Activated naive CD4-positive, alpha-beta T cell treated with anti-CD3 and anti-CD28 coated beads for 36 hours (primary cell): ENCODE data around the gene ZSCAN25. TPM values are rescaled to one million over a fixed set of nuclear protein-coding genes. Genes with fewer than 3 reads are reported as not detected.
A peak's percentile ranks its signal among the peaks of the same experiment; 100 is the strongest.
"Not testable (repeated sequence)": the region's sequence is repeated elsewhere in the genome, so short reads cannot be mapped to it uniquely, and the experiment has no call there.

Source experiments
- CTCF ChIA-PET: fragments of 350-600 bp; sonication (Branson Sonifier 250); formaldehyde crosslinking; loops from one replicate; lab custom pipeline; 2021; ENCODE audit warnings: antibody characterized with exemption; lab: Charles Lee
- DNase-seq: peaks from one replicate; pipeline ENCODE4 v3.0.0-alpha.2; 2020
- H3K27ac Mint-ChIP-seq: one replicate; pipeline ENCODE4 v1.8.0; 2021; ENCODE audit warnings: mild to moderate bottlenecking, mixed read lengths
- H3K27me3 Mint-ChIP-seq: one replicate; pipeline ENCODE4 v1.8.0; 2021; ENCODE audit warnings: low read depth, mixed read lengths
- H3K36me3 Mint-ChIP-seq: one replicate; pipeline ENCODE4 v1.8.0; 2021; ENCODE audit warnings: low read depth, mixed read lengths
- H3K4me1 Mint-ChIP-seq: one replicate; pipeline ENCODE4 v1.8.0; 2021; ENCODE audit warnings: low read depth, mixed read lengths
- H3K4me3 Mint-ChIP-seq: one replicate; pipeline ENCODE4 v1.8.0; 2021; ENCODE audit warnings: mild to moderate bottlenecking, moderate library complexity, mixed read lengths
- H3K9me3 Mint-ChIP-seq: one replicate; pipeline ENCODE4 v1.8.0; 2021; ENCODE audit warnings: mixed read lengths
- intact Hi-C: fragments of 100-400 bp; cut with micrococcal nuclease; formaldehyde crosslinking; loops from one replicate; pipeline ENCODE4 v1.15.1; 2023
- total RNA-seq, 2 experiments: library from RNA; stranded (reverse); gene quantifications; one replicate each; pipeline ENCODE4 v1.2.3, GENCODE V29; 2021

ZSCAN25 gene
- 10 to 100 TPM; 20.7 to 22.3 TPM for total RNA-seq

- DNase-seq, result peak; percentile 91
- Mint-ChIP-seq H3K27ac (peak within 1 kb of the TSS; percentile 92), H3K4me3 (peak within 1 kb of the TSS; percentile 95), H3K36me3 (peaks cover 30% of the 10 kb centered on the region), H3K27me3 (no peaks in the 10 kb centered on the region), H3K9me3 (no peaks in the 10 kb centered on the region), H3K4me1 (peaks cover 35% of the 10 kb centered on the region)
- intact Hi-C loops, result loop anchor here (1.0 to 2.0 kb wide), 4 partner anchors 8 to 144 kb away; partner anchors contain the start of genes ZNF394 and ZNF789
- CTCF ChIA-PET, result interaction anchor here (0.7 to 2.4 kb wide), 9 partner anchors 13 to 300 kb away, joined by 3 to 8 read pairs (median 3); no protein-coding TSS in a partner anchor
Observed at GRCh38 chr7:99616359-99617191, at the start of gene ZSCAN25. Gene ZSCAN25, plus strand, starts transcription at chr7:99616946. Its CDS starts 2,661 bp downstream, at chr7:99619607.

GRCh38 chr7:99568770-99569169, 48.0 kb upstream of the ZSCAN25 start:
- DNase-seq, CTCF ChIA-PET: not testable (repeated sequence)

GRCh38 chr7:99571768-99572167, 45.0 kb upstream of the ZSCAN25 start:
- Mint-ChIP-seq H3K27me3 (no peaks in the 10 kb centered on the region), H3K4me3 (no peak overlapping the region), H3K9me3 (no peaks in the 10 kb centered on the region), H3K4me1 (peaks cover 3% of the 10 kb centered on the region), H3K36me3 (peaks cover 38% of the 10 kb centered on the region), H3K27ac (no peak overlapping the region)
- no peak for DNase-seq
- intact Hi-C loops, result no loop called here
- CTCF ChIA-PET, result interaction anchor here (0.6 to 1.8 kb wide), 3 partner anchors 9 to 640 kb away, joined by 3 to 6 read pairs (median 3); no protein-coding TSS in a partner anchor

More at GRCh38 chr7:99568770-99569169, 48.0 kb upstream of the ZSCAN25 start:
- H3K27ac Mint-ChIP-seq, H3K27me3 Mint-ChIP-seq, H3K4me3 Mint-ChIP-seq, H3K9me3 Mint-ChIP-seq, intact Hi-C loops: not testable (repeated sequence)
- peaks cover 50% of the 10 kb centered on the region for H3K36me3 Mint-ChIP-seq
- peaks cover 12% of the 10 kb centered on the region for H3K4me1 Mint-ChIP-seq

DNA sequence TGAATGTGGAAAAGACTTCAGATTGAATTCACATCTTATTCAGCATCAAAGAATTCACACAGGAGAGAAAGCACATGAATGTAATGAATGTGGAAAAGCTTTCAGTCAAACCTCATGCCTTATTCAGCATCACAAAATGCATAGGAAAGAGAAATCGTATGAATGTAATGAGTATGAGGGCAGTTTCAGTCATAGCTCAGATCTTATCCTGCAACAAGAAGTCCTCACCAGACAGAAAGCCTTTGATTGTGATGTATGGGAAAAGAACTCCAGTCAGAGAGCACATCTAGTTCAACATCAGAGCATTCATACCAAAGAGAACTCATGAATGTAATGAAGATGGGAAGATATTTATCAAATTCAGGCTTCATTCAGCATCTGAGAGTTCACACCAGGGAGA, 43.5 kb upstream of the ZSCAN25 start:
- CTCF ChIA-PET, result interaction anchor here (0.7 kb wide), 1 partner anchor 42 kb away, joined by 3 read pairs; no protein-coding TSS in a partner anchor
- H3K4me3 Mint-ChIP-seq, result no peak overlapping the region
- H3K27ac Mint-ChIP-seq, result no peak overlapping the region
- H3K36me3 Mint-ChIP-seq, result peaks cover 36% of the 10 kb centered on the region
- peaks cover 3% of the 10 kb centered on the region for H3K4me1 Mint-ChIP-seq
- no peak for DNase-seq
- H3K9me3 Mint-ChIP-seq, result no peaks in the 10 kb centered on the region
- intact Hi-C loops, result no loop called here
- no peaks in the 10 kb centered on the region for H3K27me3 Mint-ChIP-seq

DNA sequence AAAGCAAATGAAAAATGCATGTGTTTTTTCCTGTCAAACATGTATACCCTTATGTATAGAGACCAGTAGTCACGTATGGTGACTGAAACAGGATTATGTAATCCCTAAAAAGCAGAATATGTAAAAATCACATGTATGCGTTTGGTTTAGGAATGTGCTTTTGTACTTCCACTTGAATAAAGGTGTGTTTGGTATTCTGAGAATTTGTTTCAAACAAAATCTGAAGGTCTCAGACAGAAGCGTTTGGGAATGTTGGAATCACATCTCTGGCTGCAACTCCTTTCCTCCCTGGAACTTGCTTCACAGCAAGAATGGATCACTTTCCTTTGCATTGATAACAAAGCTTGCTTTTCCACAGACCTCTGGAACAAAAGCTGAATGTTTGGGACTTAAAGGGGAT, 40.5 kb upstream of the ZSCAN25 start:
- CTCF ChIA-PET, result no interaction called here
- Mint-ChIP-seq H3K36me3 (peaks cover 26% of the 10 kb centered on the region), H3K9me3 (no peaks in the 10 kb centered on the region), H3K27ac (no peak overlapping the region), H3K4me3 (no peak overlapping the region), H3K27me3 (no peaks in the 10 kb centered on the region), H3K4me1 (peaks cover 5% of the 10 kb centered on the region)
- no peak for DNase-seq
- intact Hi-C loops, result no loop called here

DNA sequence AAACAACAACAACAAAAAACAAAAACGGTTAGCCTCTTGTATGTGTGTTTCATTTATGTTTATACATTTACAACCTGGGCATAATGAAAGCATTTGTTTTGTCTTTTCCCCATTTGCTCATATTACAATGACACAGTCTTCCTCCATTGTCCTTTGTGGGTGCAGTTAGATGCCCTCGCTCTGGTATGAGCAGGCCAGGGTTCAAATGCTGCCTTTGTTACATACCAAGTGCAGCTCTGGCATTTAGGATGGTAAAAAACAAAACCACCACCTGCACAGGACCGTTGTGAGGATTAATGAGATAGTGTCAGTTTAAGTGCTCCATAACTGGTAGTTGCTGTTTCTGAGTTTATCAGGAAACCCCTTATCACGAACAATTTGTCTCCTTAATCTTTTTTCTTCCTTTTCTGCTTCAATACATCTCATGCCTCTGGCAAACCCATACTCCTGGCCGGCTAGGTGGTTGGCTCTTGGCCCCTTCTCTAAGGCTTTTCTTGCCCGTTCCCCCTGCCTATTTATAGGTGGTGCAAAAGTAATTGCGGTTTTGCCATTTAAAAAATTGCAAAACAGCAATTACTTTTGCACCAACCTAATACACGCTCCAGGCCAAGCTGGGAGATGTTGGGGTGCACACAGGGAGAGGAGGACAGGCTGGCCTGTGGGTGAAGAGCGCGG, 37.3 kb upstream of the ZSCAN25 start:
- Mint-ChIP-seq H3K27me3 (no peaks in the 10 kb centered on the region), H3K4me3 (peak overlapping the region; percentile 83), H3K27ac (no peak overlapping the region), H3K4me1 (peaks cover 5% of the 10 kb centered on the region), H3K36me3 (no peaks in the 10 kb centered on the region), H3K9me3 (no peaks in the 10 kb centered on the region)
- DNase-seq, result no peak
- intact Hi-C loops, result no loop called here
- CTCF ChIA-PET, result interaction anchor here (1.2 to 2.0 kb wide), 2 partner anchors 8 to 54 kb away, joined by 4 to 6 read pairs; no protein-coding TSS in a partner anchor

GRCh38 chr7:99579956-99580777, 36.6 kb upstream of the ZSCAN25 start:
- CTCF ChIA-PET, result interaction anchor here (0.7 to 2.0 kb wide), 5 partner anchors 9 to 257 kb away, joined by 3 to 8 read pairs (median 4); partner anchors contain the start of gene ZSCAN25
- H3K4me1 Mint-ChIP-seq, result peaks cover 5% of the 10 kb centered on the region
- H3K36me3 Mint-ChIP-seq, result no peaks in the 10 kb centered on the region

DNA sequence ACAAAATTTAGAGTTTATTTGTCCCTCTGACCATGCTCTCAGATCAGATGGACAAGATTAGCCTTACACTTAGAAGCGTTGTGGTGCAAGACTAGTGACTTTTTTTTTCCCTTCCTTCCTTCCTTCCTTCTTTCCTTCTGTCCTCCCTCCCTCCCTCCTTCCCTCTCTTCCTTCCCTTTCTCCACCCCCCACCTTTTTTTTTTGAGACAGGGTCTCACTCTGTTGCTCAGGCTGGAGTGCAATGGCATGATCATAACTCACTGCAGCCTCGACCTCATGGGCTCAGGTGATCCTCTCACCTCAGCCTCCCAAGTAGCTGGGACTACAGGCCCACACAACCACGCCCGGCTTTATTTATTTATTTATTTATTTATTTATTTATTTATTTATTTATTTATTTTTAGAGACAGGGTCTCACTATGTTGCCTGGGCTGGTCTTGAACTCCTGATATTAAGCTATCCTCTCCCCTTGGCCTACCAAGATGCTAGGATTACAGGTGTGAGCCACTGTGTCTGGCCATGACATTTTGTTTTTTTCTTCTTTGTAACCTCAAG, 35.9 kb upstream of the ZSCAN25 start:
- peak overlapping the region; percentile 83 for H3K4me3 Mint-ChIP-seq
- H3K4me1 Mint-ChIP-seq, H3K27me3 Mint-ChIP-seq, H3K36me3 Mint-ChIP-seq, H3K27ac Mint-ChIP-seq, DNase-seq, H3K9me3 Mint-ChIP-seq: not testable (repeated sequence)
- CTCF ChIA-PET, result interaction anchor here (0.7 to 2.0 kb wide), 5 partner anchors 10 to 257 kb away, joined by 3 to 8 read pairs (median 4); partner anchors contain the start of gene ZSCAN25
- intact Hi-C loops, result loop anchor here (1.0 kb wide), 1 partner anchor 172 kb away; no protein-coding TSS in a partner anchor

More at GRCh38 chr7:99579956-99580777, 36.6 kb upstream of the ZSCAN25 start:
- intact Hi-C loops, result loop anchor here (1.0 kb wide), 1 partner anchor 171 kb away; no protein-coding TSS in a partner anchor
- peak; percentile 69 for DNase-seq
- H3K27ac Mint-ChIP-seq, result peak overlapping the region; percentile 51
- H3K9me3 Mint-ChIP-seq, result no peaks in the 10 kb centered on the region
- peak overlapping the region; percentile 83 for H3K4me3 Mint-ChIP-seq
- no peaks in the 10 kb centered on the region for H3K27me3 Mint-ChIP-seq

DNA sequence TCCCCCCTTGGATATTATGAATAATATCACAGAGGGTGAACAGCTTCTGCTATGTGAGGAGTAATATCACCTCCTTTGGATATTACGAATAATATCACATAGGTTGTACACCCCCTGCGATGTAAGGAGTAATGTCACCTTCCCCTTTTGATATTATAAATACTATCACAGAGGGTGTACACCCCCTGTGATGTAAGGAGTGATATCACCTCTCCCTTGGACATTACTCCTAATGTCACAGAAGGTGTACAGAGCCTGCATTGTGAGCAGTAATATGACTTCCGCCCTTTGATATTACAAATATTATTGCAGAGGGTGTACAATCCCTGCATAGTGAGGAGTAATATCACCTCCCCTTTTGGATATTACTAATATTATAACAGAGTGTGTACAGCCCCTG, 27.9 kb upstream of the ZSCAN25 start:
- H3K36me3 Mint-ChIP-seq, result no peaks in the 10 kb centered on the region
- no peak for DNase-seq
- no peak overlapping the region for H3K27ac Mint-ChIP-seq
- H3K4me3 Mint-ChIP-seq, result no peak overlapping the region
- H3K4me1 Mint-ChIP-seq, result no peaks in the 10 kb centered on the region
- CTCF ChIA-PET, result no interaction called here
- intact Hi-C loops, result no loop called here
- no peaks in the 10 kb centered on the region for H3K27me3 Mint-ChIP-seq
- no peaks in the 10 kb centered on the region for H3K9me3 Mint-ChIP-seq

DNA sequence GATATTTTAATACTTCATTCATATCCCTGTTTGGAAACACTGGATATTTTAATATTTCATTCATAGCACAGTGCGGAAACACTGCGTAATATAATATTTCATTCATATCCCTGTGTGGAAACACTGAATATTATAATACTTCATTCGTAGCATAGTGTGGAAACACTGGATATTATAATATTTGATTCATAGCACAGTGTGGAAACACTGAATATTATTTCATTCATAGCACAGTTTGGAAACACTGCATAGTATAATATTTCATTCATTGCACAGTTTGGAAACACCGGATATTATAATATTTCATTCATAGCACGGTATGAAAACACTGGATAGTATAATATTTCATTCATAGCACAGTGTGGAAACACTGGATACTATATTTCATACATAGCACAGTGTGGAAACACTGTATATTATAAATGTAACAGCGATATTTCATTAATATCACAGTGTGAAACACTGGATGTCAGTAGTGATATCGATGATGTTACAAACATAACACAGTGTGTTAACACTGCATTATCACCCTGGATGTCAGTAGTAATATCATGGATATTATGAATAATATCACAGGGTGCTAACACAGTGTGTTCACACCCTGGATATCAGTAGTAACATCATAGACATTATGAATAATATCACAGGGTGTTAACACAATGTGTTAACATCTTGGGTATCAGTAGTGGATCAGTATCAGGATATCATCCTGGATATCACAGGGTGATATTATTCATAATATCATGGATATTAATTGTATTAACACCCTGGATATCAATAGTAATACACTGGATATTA, 21.6 kb upstream of the ZSCAN25 start:
- no peaks in the 10 kb centered on the region for H3K27me3 Mint-ChIP-seq
- no peaks in the 10 kb centered on the region for H3K9me3 Mint-ChIP-seq
- intact Hi-C loops, result no loop called here
- H3K4me1 Mint-ChIP-seq, result no peaks in the 10 kb centered on the region
- no peak overlapping the region for H3K4me3 Mint-ChIP-seq
- H3K36me3 Mint-ChIP-seq, result no peaks in the 10 kb centered on the region
- CTCF ChIA-PET, result no interaction called here
- H3K27ac Mint-ChIP-seq, result no peak overlapping the region
- no peak for DNase-seq
